Superior temporal gyrus (tissue), 1 donor: ENCODE data around the gene CHRM5.

Experiments used
- DNase-seq: peaks from one replicate; pipeline ENCODE4 v3.0.0-alpha.2; 2016; ENCODE audit errors: extremely low spot score

CHRM5 gene

GRCh38 chr15:33968224-33968623 lies at the start of gene CHRM5:
TSS of gene CHRM5 (plus strand) at chr15:33968497. CDS start at chr15:34062718, 94,221 bp downstream.
- peak; percentile 34 for DNase-seq

GRCh38 chr15:33923446-33923845 lies 44.9 kb upstream of the CHRM5 start:
- DNase-seq: no peak

- no peak for DNase-seq
Observed at GRCh38 chr15:33926260-33926659, 42.0 kb upstream of the CHRM5 start.

- no peak for DNase-seq
Observed at GRCh38 chr15:33932734-33933133, 35.6 kb upstream of the CHRM5 start.

- no peak for DNase-seq
Observed at GRCh38 chr15:33934396-33934795, 33.9 kb upstream of the CHRM5 start.

- DNase-seq: no peak
Observed at GRCh38 chr15:33934921-33935320, 33.4 kb upstream of the CHRM5 start.

GRCh38 chr15:33941279-33942063 lies 26.8 kb upstream of the CHRM5 start:
- DNase-seq: no peak

GRCh38 chr15:33946152-33946551 lies 22.1 kb upstream of the CHRM5 start:
- no peak for DNase-seq

GRCh38 chr15:33955945-33956344 lies 12.4 kb upstream of the CHRM5 start:
- no peak for DNase-seq

GRCh38 chr15:33956397-33956796 lies 11.9 kb upstream of the CHRM5 start:
- no peak for DNase-seq

- no peak for DNase-seq
Observed at GRCh38 chr15:33959844-33960548, 8.3 kb upstream of the CHRM5 start.

GRCh38 chr15:33960549-33960935 lies 7.8 kb upstream of the CHRM5 start:
- no peak for DNase-seq

- DNase-seq: peak; percentile 38
Observed at GRCh38 chr15:33963831-33964664, 4.2 kb upstream of the CHRM5 start.

GRCh38 chr15:33964665-33965040 lies 3.6 kb upstream of the CHRM5 start:
- no peak for DNase-seq

GRCh38 chr15:33968821-33969220 lies 524 bp downstream of the CHRM5 start:
- DNase-seq: no peak

GRCh38 chr15:33971811-33972210 lies 3.5 kb downstream of the CHRM5 start:
- peak; percentile 19 for DNase-seq

- DNase-seq: peak; percentile 34
Observed at GRCh38 chr15:33975022-33975565, 6.8 kb downstream of the CHRM5 start.

- DNase-seq: no peak
Observed at GRCh38 chr15:33980159-33980558, 11.9 kb downstream of the CHRM5 start.

GRCh38 chr15:33982516-33982915 lies 14.2 kb downstream of the CHRM5 start:
- DNase-seq: no peak

GRCh38 chr15:33985287-33985686 lies 17.0 kb downstream of the CHRM5 start:
- no peak for DNase-seq

GRCh38 chr15:33985751-33986150 lies 17.5 kb downstream of the CHRM5 start:
- no peak for DNase-seq

GRCh38 chr15:33987444-33987843 lies 19.1 kb downstream of the CHRM5 start:
- DNase-seq: no peak
